Endothelial cell of umbilical vein (primary cell): Measurements from ENCODE around the gene SCAF1.

Experiments used
- EZH2 ChIP-seq: IDR thresholded peaks from 2 replicates; pipeline ENCODE4 v1.6.1; 2012; ENCODE audit warnings: borderline replicate concordance, low read depth, mild to moderate bottlenecking, moderate library complexity, low read length, inconsistent platforms; ENCODE audit not compliant: severe bottlenecking
- MYC ChIP-seq: IDR thresholded peaks from one replicate; pipeline ENCODE4 v1.6.1; 2011; ENCODE audit warnings: mild to moderate bottlenecking, low read depth, low read length
- POLR2A ChIP-seq: IDR thresholded peaks from 2 replicates; pipeline ENCODE4 v1.6.1; 2012; ENCODE audit warnings: low read depth, mild to moderate bottlenecking, control low read depth, low read length
- POLR2AphosphoS5 ChIP-seq: IDR thresholded peaks from 2 replicates; pipeline ENCODE4 v1.6.1; 2012; ENCODE audit warnings: low read depth, mild to moderate bottlenecking, control low read depth, low read length, moderate library complexity; ENCODE audit not compliant: insufficient read depth
- TF ChIP-seq, protein P1 (sequence below), 2 donors: IDR thresholded peaks; 1 replicate in 1 of 2; 2 replicates in 1 of 2; pipeline ENCODE4 v1.5.1; 2011; ENCODE audit warnings: low read length in 2 of 2, mild to moderate bottlenecking in 2 of 2, moderate library complexity in 2 of 2, control low read depth in 1 of 2, inconsistent platforms in 1 of 2, low read depth in 1 of 2; ENCODE audit not compliant: insufficient read depth in 1 of 2; ENCODE audit errors: extremely low read depth in 1 of 2
- TF ChIP-seq, protein P2 (sequence below): IDR thresholded peaks from 2 replicates; pipeline ENCODE4 v1.6.1; 2011; ENCODE audit not compliant: insufficient read depth, insufficient read length

- TF ChIP-seq MYC (peak; percentile 44), POLR2A (peak; percentile 15), EZH2 (no peak), POLR2AphosphoS5 (no peak)
- TF ChIP-seq, protein P1, sequence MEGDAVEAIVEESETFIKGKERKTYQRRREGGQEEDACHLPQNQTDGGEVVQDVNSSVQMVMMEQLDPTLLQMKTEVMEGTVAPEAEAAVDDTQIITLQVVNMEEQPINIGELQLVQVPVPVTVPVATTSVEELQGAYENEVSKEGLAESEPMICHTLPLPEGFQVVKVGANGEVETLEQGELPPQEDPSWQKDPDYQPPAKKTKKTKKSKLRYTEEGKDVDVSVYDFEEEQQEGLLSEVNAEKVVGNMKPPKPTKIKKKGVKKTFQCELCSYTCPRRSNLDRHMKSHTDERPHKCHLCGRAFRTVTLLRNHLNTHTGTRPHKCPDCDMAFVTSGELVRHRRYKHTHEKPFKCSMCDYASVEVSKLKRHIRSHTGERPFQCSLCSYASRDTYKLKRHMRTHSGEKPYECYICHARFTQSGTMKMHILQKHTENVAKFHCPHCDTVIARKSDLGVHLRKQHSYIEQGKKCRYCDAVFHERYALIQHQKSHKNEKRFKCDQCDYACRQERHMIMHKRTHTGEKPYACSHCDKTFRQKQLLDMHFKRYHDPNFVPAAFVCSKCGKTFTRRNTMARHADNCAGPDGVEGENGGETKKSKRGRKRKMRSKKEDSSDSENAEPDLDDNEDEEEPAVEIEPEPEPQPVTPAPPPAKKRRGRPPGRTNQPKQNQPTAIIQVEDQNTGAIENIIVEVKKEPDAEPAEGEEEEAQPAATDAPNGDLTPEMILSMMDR (IDR thresholded peaks at IDR 0.05; ENCODE audit: extremely low read depth in 1 of 2, insufficient read depth in 1 of 2, low read depth in 1 of 2, low read length in 2 of 2): no peak
- TF ChIP-seq, protein P2, sequence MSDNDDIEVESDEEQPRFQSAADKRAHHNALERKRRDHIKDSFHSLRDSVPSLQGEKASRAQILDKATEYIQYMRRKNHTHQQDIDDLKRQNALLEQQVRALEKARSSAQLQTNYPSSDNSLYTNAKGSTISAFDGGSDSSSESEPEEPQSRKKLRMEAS: no peak
These were observed 45.7 kb downstream of the SCAF1 start for GRCh38 chr19:49687566-49688316.
